ENCODE measurements around the gene FAM219A.

DNA sequence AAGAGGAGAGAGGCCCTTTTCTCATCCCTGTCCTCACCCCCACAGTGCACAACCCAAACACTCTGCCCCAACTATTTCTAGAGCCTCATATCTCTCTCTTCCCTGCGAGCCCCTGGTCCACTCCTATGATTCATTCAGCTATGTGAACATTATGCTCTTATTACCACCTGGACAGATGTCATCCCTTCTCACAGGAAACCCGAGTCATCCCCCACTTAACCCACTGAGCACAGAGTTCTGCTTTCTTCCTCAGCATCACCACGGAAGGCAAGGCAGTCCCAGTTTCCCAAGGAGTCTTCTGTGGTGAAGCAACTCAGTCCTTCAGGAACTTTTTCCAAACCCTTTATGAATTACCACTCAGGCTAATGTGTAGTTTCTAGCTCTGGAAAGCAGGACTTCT, 1.6 kb upstream of the FAM219A start:
- no peak for TF ChIP-seq POLR2A (IDR thresholded peaks at IDR 0.05)
- TF ChIP-seq, protein P1, sequence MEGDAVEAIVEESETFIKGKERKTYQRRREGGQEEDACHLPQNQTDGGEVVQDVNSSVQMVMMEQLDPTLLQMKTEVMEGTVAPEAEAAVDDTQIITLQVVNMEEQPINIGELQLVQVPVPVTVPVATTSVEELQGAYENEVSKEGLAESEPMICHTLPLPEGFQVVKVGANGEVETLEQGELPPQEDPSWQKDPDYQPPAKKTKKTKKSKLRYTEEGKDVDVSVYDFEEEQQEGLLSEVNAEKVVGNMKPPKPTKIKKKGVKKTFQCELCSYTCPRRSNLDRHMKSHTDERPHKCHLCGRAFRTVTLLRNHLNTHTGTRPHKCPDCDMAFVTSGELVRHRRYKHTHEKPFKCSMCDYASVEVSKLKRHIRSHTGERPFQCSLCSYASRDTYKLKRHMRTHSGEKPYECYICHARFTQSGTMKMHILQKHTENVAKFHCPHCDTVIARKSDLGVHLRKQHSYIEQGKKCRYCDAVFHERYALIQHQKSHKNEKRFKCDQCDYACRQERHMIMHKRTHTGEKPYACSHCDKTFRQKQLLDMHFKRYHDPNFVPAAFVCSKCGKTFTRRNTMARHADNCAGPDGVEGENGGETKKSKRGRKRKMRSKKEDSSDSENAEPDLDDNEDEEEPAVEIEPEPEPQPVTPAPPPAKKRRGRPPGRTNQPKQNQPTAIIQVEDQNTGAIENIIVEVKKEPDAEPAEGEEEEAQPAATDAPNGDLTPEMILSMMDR (IDR thresholded peaks at IDR 0.05): no peak

Measured in breast epithelium (tissue), 3 donors.